ENCODE data around the gene DNAJC5.

Gene DNAJC5

DNA sequence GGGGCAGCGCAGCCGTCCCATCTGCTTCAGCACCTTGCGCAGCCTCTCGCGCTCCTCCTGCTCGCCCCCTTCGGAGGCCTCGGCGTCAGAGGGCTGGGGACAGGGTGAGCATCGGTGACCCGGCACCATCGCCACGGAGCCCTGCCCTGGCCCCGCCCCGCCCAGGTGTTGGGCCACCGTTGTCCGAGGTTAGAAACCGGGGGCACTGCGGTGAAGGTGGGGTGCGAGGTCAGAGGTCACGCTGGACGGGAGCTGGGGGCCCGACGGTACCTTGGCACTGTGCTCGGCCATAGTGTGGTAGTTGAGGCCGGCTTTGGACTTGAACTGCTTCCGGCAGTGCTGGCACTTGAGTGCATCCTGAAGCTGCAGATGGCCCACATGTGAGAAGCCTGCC lies 68.4 kb downstream of the DNAJC5 start:
- no peak for DNase-seq (ENCODE audit: low read depth)
- H3K4me3 ChIP-seq (ENCODE audit: control insufficient read depth, low read depth, low read length), result no peak overlapping the region
- TF ChIP-seq, protein P1, sequence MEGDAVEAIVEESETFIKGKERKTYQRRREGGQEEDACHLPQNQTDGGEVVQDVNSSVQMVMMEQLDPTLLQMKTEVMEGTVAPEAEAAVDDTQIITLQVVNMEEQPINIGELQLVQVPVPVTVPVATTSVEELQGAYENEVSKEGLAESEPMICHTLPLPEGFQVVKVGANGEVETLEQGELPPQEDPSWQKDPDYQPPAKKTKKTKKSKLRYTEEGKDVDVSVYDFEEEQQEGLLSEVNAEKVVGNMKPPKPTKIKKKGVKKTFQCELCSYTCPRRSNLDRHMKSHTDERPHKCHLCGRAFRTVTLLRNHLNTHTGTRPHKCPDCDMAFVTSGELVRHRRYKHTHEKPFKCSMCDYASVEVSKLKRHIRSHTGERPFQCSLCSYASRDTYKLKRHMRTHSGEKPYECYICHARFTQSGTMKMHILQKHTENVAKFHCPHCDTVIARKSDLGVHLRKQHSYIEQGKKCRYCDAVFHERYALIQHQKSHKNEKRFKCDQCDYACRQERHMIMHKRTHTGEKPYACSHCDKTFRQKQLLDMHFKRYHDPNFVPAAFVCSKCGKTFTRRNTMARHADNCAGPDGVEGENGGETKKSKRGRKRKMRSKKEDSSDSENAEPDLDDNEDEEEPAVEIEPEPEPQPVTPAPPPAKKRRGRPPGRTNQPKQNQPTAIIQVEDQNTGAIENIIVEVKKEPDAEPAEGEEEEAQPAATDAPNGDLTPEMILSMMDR (conservative IDR thresholded peaks at IDR 0.05; ENCODE audit: control insufficient read depth, insufficient read depth, low read depth, low read length), result no peak

GRCh38 chr20:63963784-63964301 lies 68.9 kb downstream of the DNAJC5 start:
- TF ChIP-seq, protein P1 (conservative IDR thresholded peaks at IDR 0.05; ENCODE audit: control insufficient read depth, insufficient read depth, low read depth, low read length), result no peak
- no peak for DNase-seq (ENCODE audit: low read depth)
- H3K4me3 ChIP-seq (ENCODE audit: control insufficient read depth, low read depth, low read length), result no peak overlapping the region

DNA sequence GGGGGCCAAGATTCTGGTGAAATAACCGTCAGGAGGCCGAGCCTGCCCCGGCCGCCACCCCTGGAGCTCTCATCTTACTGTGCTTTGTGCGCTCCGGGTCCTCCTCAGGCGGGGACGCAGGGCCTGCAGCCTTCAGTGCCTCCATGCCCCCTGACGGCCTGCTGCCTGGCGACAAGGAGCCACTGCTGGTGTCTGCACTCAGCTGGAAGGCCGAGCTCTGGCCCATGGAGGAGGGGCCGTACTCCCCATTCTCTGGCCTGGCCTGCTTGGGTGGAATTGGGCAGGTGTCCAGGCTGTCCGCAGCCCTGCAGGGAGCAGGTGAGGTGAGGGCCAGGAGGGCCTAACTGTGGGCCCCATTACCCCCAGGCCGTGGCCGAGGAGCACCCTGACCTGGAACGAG lies 69.5 kb downstream of the DNAJC5 start:
- TF ChIP-seq, protein P1 (conservative IDR thresholded peaks at IDR 0.05; ENCODE audit: control insufficient read depth, insufficient read depth, low read depth, low read length), result no peak
- H3K4me3 ChIP-seq (ENCODE audit: control insufficient read depth, low read depth, low read length), result no peak overlapping the region
- no peak for DNase-seq (ENCODE audit: low read depth)

DNA sequence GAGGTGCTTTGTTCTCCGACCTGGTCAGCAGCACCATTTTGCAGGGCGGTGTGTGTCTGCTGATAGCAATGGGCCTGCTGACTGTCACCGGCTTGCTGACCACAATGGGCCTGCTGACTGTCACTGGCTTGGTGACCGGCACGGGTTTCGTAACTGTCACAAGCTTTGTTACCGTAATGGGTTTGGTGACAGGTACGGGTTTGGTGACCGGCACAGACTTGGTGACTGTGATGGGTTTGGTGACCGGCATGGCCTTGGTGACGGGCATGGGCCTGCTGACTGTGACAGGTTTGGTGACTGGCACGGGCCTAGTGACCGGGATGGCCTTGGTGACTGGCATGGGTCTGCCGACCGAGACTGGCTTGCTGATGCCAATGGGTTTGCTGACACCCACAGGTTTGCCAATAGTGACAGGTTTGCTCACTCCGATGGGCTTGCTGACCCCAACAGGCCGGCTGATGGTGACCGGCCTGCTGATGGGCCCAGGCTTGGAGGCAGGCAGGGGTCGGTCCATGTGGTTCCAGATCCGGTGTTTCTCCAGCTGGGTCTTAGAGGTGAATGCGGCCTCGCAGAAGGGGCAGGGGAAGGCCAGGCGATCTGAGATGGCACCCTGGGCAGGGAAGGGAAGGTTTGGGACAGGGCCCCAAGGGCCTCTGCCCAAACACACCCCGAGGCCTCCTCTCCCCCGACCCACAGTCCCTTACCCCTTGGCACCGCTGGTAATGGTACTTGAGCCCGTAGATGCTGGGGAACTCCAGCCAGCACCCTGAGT lies 71.4 kb downstream of the DNAJC5 start:
- no peak overlapping the region for H3K4me3 ChIP-seq (ENCODE audit: control insufficient read depth, low read depth, low read length)
- TF ChIP-seq, protein P1 (conservative IDR thresholded peaks at IDR 0.05; ENCODE audit: control insufficient read depth, insufficient read depth, low read depth, low read length), result no peak
- DNase-seq (ENCODE audit: low read depth), result no peak

GRCh38 chr20:63966944-63967322 lies 72.0 kb downstream of the DNAJC5 start:
- H3K4me3 ChIP-seq (ENCODE audit: control insufficient read depth, low read depth, low read length), result no peak overlapping the region
- no peak for DNase-seq (ENCODE audit: low read depth)
- TF ChIP-seq, protein P1 (conservative IDR thresholded peaks at IDR 0.05; ENCODE audit: control insufficient read depth, insufficient read depth, low read depth, low read length), result no peak

DNA sequence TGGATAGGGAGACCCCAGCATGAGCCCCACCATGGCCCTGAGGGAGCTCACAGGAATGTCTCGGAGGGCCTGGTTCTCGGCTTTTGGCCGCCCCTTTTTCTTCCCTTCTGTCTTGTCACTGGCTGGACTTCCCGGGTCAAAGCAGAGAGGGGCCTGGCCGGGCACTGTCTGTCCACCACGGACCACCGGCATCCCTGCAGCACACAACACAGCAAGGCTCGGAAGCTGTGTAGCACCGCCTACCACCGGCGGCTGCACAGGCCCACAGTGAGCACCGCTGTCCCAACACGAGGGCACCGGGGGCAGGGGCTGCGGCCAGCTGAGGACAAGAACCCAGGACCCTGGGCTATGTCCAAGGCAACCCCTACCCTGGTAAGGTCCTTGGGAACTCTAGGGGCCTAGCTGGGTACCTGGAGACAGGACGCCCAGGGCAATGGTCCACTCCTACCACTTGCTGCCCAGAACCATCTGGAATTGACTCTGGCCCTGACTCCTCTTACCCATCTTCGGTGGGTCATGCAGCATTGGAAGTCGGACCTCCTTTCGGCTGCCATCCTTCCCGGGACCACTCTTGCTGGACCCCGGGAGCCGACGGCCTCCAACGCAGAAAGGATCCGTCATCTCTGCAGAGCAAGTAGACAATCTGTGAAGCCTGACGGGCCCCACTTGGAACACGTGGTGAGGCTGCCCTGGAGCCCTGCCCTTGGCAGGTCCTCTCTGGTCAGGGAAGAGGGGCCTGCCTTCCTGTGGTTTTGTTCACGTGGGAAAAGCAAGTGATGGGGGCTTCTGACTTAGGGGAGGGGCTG lies 72.6 kb downstream of the DNAJC5 start:
- H3K4me3 ChIP-seq (ENCODE audit: control insufficient read depth, low read depth, low read length), result no peak overlapping the region
- TF ChIP-seq, protein P1 (conservative IDR thresholded peaks at IDR 0.05; ENCODE audit: control insufficient read depth, insufficient read depth, low read depth, low read length), result no peak
- no peak for DNase-seq (ENCODE audit: low read depth)
